HepG2 (cell line): ENCODE measurements around the gene KRTAP5-9. TPM values are rescaled to one million over a fixed set of nuclear protein-coding genes. Genes with fewer than 3 reads are reported as not detected.
"Not testable (repeated sequence)": the region's sequence is repeated elsewhere in the genome, so short reads cannot be mapped to it uniquely, and the experiment has no call there.

Experiments
- ATAC-seq: fragments of 200-7000 bp; cut with Tn5 transposase; 3 replicates; pipeline ENCODE4 v1.9.1; 2020; ENCODE audit warnings: mild to moderate bottlenecking, moderate library complexity
- BruUV-seq: library from RNA; stranded (reverse); fragments of 400-500 nt; replicated peaks from 2 replicates; lab custom pipeline; 2021; lab: Mats Ljungman, UMichigan
- CTCF ChIA-PET: fragments of 300-600 bp; formaldehyde crosslinking; extraction: SDS; loops from one replicate; lab custom pipeline; 2021; ENCODE audit warnings: low total read pairs, inconsistent platforms, low intra/inter-chr PET ratio; lab: Yijun Ruan, JAX
- POLR2A ChIA-PET: fragments of 350-600 bp; sonication (Branson Sonifier 250); formaldehyde crosslinking; loops from one replicate; lab custom pipeline; 2020; ENCODE audit warnings: antibody characterized with exemption, inconsistent platforms; lab: Yijun Ruan, JAX
- DNase-seq: peaks from one replicate; pipeline ENCODE4 v3.0.0-alpha.2; 2015; ENCODE audit warnings: low spot score
- FAIRE-seq: peaks from 3 replicates; lab custom pipeline; 2011; peaks lifted over from hg19 to GRCh38; lab: Jason Lieb, UNC
- H2AFZ ChIP-seq: one replicate; pipeline ENCODE4 v1.6.1; 2011; ENCODE audit warnings: low read length, inconsistent platforms
- H3K27ac ChIP-seq: fragments of 300-600 bp; 3 replicates; pipeline ENCODE4 v1.8.0; 2011; ENCODE audit warnings: mixed run types, mild to moderate bottlenecking, mixed read lengths, low read length, inconsistent platforms; ENCODE audit not compliant: insufficient read depth; ENCODE audit errors: extremely low read length
- H3K27me3 ChIP-seq, 2 experiments: fragments of 200-600 bp in 1 of 2; 2 replicates in 1 of 2; 3 replicates in 1 of 2; pipeline versions ENCODE4 v1.6.0 to v1.8.0; 2011; ENCODE audit warnings: low read length in 2 of 2, mild to moderate bottlenecking in 2 of 2, moderate library complexity in 2 of 2, inconsistent platforms in 1 of 2; ENCODE audit not compliant: insufficient read depth in 2 of 2, control insufficient read depth in 1 of 2
- H3K36me3 ChIP-seq, 2 experiments: fragments of 200-600 bp in 1 of 2; replicated peaks in 1 of 2; 2 replicates in 1 of 2; 3 replicates in 1 of 2; pipeline versions ENCODE4 v1.5.1 to v1.8.0; 2011; ENCODE audit warnings: low read length in 2 of 2, inconsistent platforms in 1 of 2; ENCODE audit not compliant: insufficient read depth in 2 of 2, control insufficient read depth in 1 of 2
- H3K4me1 ChIP-seq: 2 replicates; pipeline ENCODE4 v1.5.1; 2012; ENCODE audit warnings: low read length, inconsistent platforms; ENCODE audit not compliant: insufficient read depth
- H3K4me2 ChIP-seq: 2 replicates; pipeline ENCODE4 v1.6.0; 2011; ENCODE audit warnings: low read depth, low read length, inconsistent platforms
- H3K4me3 ChIP-seq, 3 experiments: fragments of 200-600 bp in 1 of 3; sonication (generic), shearing (Covaris generic) in 1 of 3; replicated peaks in 1 of 3; 2 replicates each; pipeline ENCODE4 v1.5.1; 2011 to 2016; ENCODE audit warnings: low read length in 3 of 3, inconsistent platforms in 2 of 3, low read depth in 2 of 3, mild to moderate bottlenecking in 2 of 3, control low read depth in 1 of 3, mixed read lengths in 1 of 3; ENCODE audit not compliant: insufficient read depth in 1 of 3
- H3K79me2 ChIP-seq: one replicate; pipeline ENCODE4 v1.6.1; 2011; ENCODE audit warnings: low read length, inconsistent platforms; ENCODE audit not compliant: insufficient read depth
- H3K9ac ChIP-seq: 2 replicates; pipeline ENCODE4 v1.6.0; 2011; ENCODE audit warnings: mild to moderate bottlenecking, low read depth, low read length, inconsistent platforms; ENCODE audit not compliant: insufficient read depth
- H3K9me3 ChIP-seq: 2 replicates; pipeline ENCODE4 v1.5.1; 2012; ENCODE audit warnings: mild to moderate bottlenecking, low read length
- H4K20me1 ChIP-seq: 2 replicates; pipeline ENCODE4 v1.6.0; 2011; ENCODE audit warnings: inconsistent platforms, mild to moderate bottlenecking, low read length, moderate library complexity; ENCODE audit not compliant: insufficient read depth
- ELF3 ChIP-seq: IDR thresholded peaks from 2 replicates; pipeline ENCODE4 v1.6.1; 2016; ENCODE audit warnings: missing genetic modification reagents, missing compliant biosample characterization
- FOXA3 ChIP-seq: IDR thresholded peaks from 2 replicates; pipeline ENCODE4 v1.6.1; 2016; ENCODE audit warnings: missing genetic modification reagents, missing compliant biosample characterization
- FOXP1 ChIP-seq, 2 experiments: fragments of 450-650 bp in 1 of 2; IDR thresholded peaks; 2 replicates each; pipeline ENCODE4 v1.6.1; 2017 to 2018; ENCODE audit warnings: antibody characterized with exemption in 1 of 2
- MED1 ChIP-seq: sonication (generic); formaldehyde crosslinking; IDR thresholded peaks from 2 replicates; pipeline ENCODE4 v1.4.0; 2020; ENCODE audit warnings: missing genetic modification reagents
- POGZ ChIP-seq: sonication (generic); formaldehyde crosslinking; IDR thresholded peaks from 2 replicates; pipeline ENCODE4 v1.4.0; 2020; ENCODE audit warnings: mild to moderate bottlenecking, missing genetic modification reagents
- POLR2AphosphoS5 ChIP-seq: IDR thresholded peaks from 2 replicates; pipeline ENCODE4 v1.6.1; 2012; ENCODE audit warnings: low read depth, low read length
- RAD51 ChIP-seq: fragments of 450-650 bp; IDR thresholded peaks from 2 replicates; pipeline ENCODE4 v1.6.1; 2016; ENCODE audit warnings: borderline replicate concordance
- RARA ChIP-seq: IDR thresholded peaks from 2 replicates; pipeline ENCODE4 v1.6.1; 2016; ENCODE audit warnings: missing genetic modification reagents, missing compliant biosample characterization
- SALL1 ChIP-seq: sonication (generic); formaldehyde crosslinking; IDR thresholded peaks from 2 replicates; pipeline ENCODE4 v1.8.0; 2022; ENCODE audit warnings: mild to moderate bottlenecking, missing genetic modification reagents
- SAP130 ChIP-seq: IDR thresholded peaks from 2 replicates; pipeline ENCODE4 v1.6.1; 2016; ENCODE audit warnings: low read depth
- SOX5 ChIP-seq: IDR thresholded peaks from 2 replicates; pipeline ENCODE4 v1.6.1; 2016; ENCODE audit warnings: borderline replicate concordance
- SOX6 ChIP-seq, 2 experiments: fragments of 450-650 bp in 1 of 2; sonication (generic) in 1 of 2; formaldehyde crosslinking in 1 of 2; IDR thresholded peaks; 2 replicates each; pipeline versions ENCODE4 v1.4.0 to v1.6.1; 2017 to 2020; ENCODE audit warnings: antibody characterized with exemption in 1 of 2, mild to moderate bottlenecking in 1 of 2, missing genetic modification reagents in 1 of 2
- ZEB1 ChIP-seq: IDR thresholded peaks from 2 replicates; pipeline ENCODE4 v1.6.1; 2012; ENCODE audit warnings: mild to moderate bottlenecking, low read depth, inconsistent platforms; ENCODE audit not compliant: insufficient replicate concordance
- ZNF292 ChIP-seq: sonication (generic); formaldehyde crosslinking; IDR thresholded peaks from 2 replicates; pipeline ENCODE4 v1.8.1; 2022; ENCODE audit warnings: mild to moderate bottlenecking, low read depth, missing genetic modification reagents, borderline replicate concordance
- WGBS: methylation state at CpG from one replicate; pipeline ENCODE4 v1.1.6; 2017; ENCODE audit warnings: low lambda C conversion rate; 5-methylcytosine and 5-hydroxymethylcytosine counted together
- in situ Hi-C: cut with HindIII; loops from 2 replicates; pipeline ENCODE4 v1.10.0; 2017; ENCODE audit warnings: low pct_unique_long_range_greater_than_20kb; ENCODE audit not compliant: extremely low pct_ligation_motif_present
- intact Hi-C: fragments of 100-400 bp; cut with micrococcal nuclease; formaldehyde crosslinking; loops from one replicate; pipeline ENCODE4 v1.10.0; 2022; ENCODE audit not compliant: unreplicated experiment
- polyA plus RNA-seq, 8 experiments: library from polyadenylated mRNA; depleted of rRNA in 3 of 8; stranded (reverse) in 7 of 8; unstranded in 1 of 8; fragments of >200 nt; fragmentation: Illumina TruSeq in 4 of 8; extraction: Trizol in 4 of 8; gene quantifications; 2 replicates each; pipeline versions ENCODE4 v1.2.1 to v1.2.3, GENCODE V29; 2011 to 2016; ENCODE audit warnings: low read depth in 4 of 8, missing spikeins in 1 of 8, mixed read lengths in 1 of 8; ENCODE audit not compliant: insufficient read depth in 1 of 8
- total RNA-seq, 5 experiments: library from RNA; depleted of rRNA; stranded (reverse); fragments of >200 nt; fragmentation: Illumina TruSeq; extraction: Trizol; gene quantifications; 2 replicates each; pipeline ENCODE4 v1.2.3, GENCODE V29; 2016; ENCODE audit warnings: low read depth in 1 of 5
- TF ChIP-seq, protein P1 (sequence below): sonication (generic); formaldehyde crosslinking; IDR thresholded peaks from 2 replicates; pipeline ENCODE4 v1.4.0; 2020; ENCODE audit warnings: missing genetic modification reagents, mild to moderate bottlenecking, borderline replicate concordance
- TF ChIP-seq, protein P2 (sequence below): IDR thresholded peaks from 2 replicates; pipeline ENCODE4 v1.6.1; 2016
- TF ChIP-seq, protein P3 (sequence below): IDR thresholded peaks from 2 replicates; pipeline ENCODE4 v1.6.1; 2012; ENCODE audit warnings: inconsistent platforms
- TF ChIP-seq, protein P4 (sequence below), 2 experiments: sonication (generic) in 1 of 2; formaldehyde crosslinking in 1 of 2; IDR thresholded peaks; 2 replicates each; pipeline versions ENCODE4 v1.5.1 to v1.6.1; 2011 to 2020; ENCODE audit warnings: borderline replicate concordance in 1 of 2, low read depth in 1 of 2, low read length in 1 of 2, mild to moderate bottlenecking in 1 of 2, missing genetic modification reagents in 1 of 2, moderate library complexity in 1 of 2

The KRTAP5-9 gene
- total and polyA plus RNA-seq, 2 of the 13 experiments (the other 11 are each of a cell fraction or from before 2014, with no cell fraction given) = 0.09 TPM; not detected in 1

DNA sequence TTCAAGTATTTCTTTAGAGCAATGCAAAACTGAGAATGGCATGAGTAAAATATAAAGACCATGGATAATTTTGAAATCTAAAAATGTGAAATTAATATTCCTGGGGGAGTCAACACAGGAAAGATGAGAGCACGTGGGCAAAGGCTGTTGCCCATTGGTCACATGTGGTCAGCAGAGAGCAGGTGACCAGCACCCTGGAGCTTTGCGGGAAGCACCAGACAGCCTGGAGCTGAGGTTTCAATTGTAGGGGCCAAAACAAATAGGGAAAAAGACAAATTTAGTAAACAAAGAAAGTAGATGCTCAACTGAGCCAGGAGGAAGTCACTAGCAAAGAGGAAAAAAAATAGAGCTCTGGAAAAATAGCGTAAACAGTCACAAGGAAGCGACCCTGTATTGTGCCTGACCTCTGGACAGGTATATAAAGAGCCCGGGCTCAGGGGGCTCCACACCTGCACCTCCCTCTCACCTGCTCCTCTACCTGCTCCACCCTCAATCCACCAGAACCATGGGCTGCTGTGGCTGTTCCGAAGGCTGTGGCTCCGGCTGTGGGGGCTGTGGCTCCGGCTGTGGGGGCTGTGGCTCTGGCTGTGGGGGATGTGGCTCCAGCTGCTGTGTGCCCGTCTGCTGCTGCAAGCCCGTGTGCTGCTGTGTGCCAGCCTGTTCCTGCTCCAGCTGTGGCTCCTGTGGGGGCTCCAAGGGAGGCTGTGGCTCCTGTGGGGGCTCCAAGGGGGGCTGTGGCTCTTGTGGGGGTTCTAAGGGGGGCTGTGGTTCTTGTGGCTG lies 21.2 kb upstream of the KRTAP5-9 start, which contains the start of gene KRTAP5-7:
Gene KRTAP5-7, plus strand, starts transcription at position 472 of the 780 bp plus-strand sequence. Its CDS starts 34 bp downstream, at position 506.
- CTCF ChIA-PET; TF ChIP-seq SOX6, FOXP1 (IDR thresholded peaks at IDR 0.05): not testable (repeated sequence)
- TF ChIP-seq, protein P1, sequence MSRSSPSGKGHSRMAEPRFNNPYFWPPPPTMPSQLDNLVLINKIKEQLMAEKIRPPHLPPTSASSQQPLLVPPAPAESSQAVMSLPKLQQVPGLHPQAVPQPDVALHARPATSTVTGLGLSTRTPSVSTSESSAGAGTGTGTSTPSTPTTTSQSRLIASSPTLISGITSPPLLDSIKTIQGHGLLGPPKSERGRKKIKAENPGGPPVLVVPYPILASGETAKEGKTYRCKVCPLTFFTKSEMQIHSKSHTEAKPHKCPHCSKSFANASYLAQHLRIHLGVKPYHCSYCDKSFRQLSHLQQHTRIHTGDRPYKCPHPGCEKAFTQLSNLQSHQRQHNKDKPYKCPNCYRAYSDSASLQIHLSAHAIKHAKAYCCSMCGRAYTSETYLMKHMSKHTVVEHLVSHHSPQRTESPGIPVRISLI (CRISPR knock-in tag) = 0 out of 2 replicates have a peak, but pooled peaks have one; percentile 15
- TF ChIP-seq MED1 (CRISPR knock-in tag) = peak; percentile 29; the same call in 1 of the 2 replicates
- TF ChIP-seq, protein P2, sequence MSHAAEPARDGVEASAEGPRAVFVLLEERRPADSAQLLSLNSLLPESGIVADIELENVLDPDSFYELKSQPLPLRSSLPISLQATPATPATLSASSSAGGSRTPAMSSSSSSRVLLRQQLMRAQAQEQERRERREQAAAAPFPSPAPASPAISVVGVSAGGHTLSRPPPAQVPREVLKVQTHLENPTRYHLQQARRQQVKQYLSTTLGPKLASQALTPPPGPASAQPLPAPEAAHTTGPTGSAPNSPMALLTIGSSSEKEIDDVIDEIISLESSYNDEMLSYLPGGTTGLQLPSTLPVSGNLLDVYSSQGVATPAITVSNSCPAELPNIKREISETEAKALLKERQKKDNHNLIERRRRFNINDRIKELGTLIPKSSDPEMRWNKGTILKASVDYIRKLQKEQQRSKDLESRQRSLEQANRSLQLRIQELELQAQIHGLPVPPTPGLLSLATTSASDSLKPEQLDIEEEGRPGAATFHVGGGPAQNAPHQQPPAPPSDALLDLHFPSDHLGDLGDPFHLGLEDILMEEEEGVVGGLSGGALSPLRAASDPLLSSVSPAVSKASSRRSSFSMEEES (CRISPR knock-in tag) = 0 out of 2 replicates have a peak, but pooled peaks have one; percentile 61
- TF ChIP-seq RARA = peak; percentile 30; the same call in 1 of the 2 replicates
- peak; percentile 64 for TF ChIP-seq ZEB1
- TF ChIP-seq, protein P3, sequence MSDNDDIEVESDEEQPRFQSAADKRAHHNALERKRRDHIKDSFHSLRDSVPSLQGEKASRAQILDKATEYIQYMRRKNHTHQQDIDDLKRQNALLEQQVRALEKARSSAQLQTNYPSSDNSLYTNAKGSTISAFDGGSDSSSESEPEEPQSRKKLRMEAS = peak; percentile 74
- TF ChIP-seq FOXA3 = peak; percentile 48
- 0 out of 2 replicates have a peak, but pooled peaks have one; percentile 17 for TF ChIP-seq POGZ
- TF ChIP-seq SOX6 (CRISPR knock-in tag; IDR thresholded peaks at IDR 0.05) = peak; percentile 31; the same call in 1 of the 2 replicates
- TF ChIP-seq FOXP1 (CRISPR knock-in tag; IDR thresholded peaks at IDR 0.05) = peak; percentile 36; the same call in 1 of the 2 replicates
- 0 out of 2 replicates have a peak, but pooled peaks have one; percentile 10 for TF ChIP-seq POLR2AphosphoS5
- peak; percentile 74; the same call in 1 of the 2 replicates for TF ChIP-seq SOX5 (CRISPR knock-in tag)
- peak; percentile 34; the same call in 1 of the 2 replicates for TF ChIP-seq SALL1
- TF ChIP-seq RAD51 = peak; percentile 57
- TF ChIP-seq, protein P4, sequence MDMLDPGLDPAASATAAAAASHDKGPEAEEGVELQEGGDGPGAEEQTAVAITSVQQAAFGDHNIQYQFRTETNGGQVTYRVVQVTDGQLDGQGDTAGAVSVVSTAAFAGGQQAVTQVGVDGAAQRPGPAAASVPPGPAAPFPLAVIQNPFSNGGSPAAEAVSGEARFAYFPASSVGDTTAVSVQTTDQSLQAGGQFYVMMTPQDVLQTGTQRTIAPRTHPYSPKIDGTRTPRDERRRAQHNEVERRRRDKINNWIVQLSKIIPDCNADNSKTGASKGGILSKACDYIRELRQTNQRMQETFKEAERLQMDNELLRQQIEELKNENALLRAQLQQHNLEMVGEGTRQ (IDR thresholded peaks at IDR 0.05; ENCODE audit: low read depth, low read length) = peak; percentile 54; the same call in 1 of the 2 replicates
- TF ChIP-seq, protein P4 (CRISPR knock-in tag; IDR thresholded peaks at IDR 0.05; ENCODE audit: borderline replicate concordance) = peak; percentile 28; the same call in 1 of the 2 replicates
- peak; percentile 67 for TF ChIP-seq ELF3 (CRISPR knock-in tag)
- TF ChIP-seq ZNF292 = 0 out of 2 replicates have a peak, but pooled peaks have one; percentile 4
- TF ChIP-seq SAP130 = peak; percentile 37; the same call in 1 of the 2 replicates

More for the DNA sequence above, 21.2 kb upstream of the KRTAP5-9 start, which contains the start of gene KRTAP5-7:
- H3K9me3 ChIP-seq, H2AFZ ChIP-seq, H3K27me3 ChIP-seq, BruUV-seq, FAIRE-seq, H3K79me2 ChIP-seq, H3K36me3 ChIP-seq, DNase-seq, H4K20me1 ChIP-seq, in situ Hi-C loops, intact Hi-C loops: not testable (repeated sequence)
- H3K9ac ChIP-seq = peak within 1 kb of the TSS; percentile 35; the same call in 1 of the 2 replicates
- peaks cover 62% of the 10 kb centered on the region for H3K4me1 ChIP-seq
- POLR2A ChIA-PET = interaction anchor here (0.7 to 2.7 kb wide), 3 partner anchors 18 to 79 kb away, joined by 3 to 6 read pairs (median 3); partner anchors contain the start of gene DHCR7
- 7% methylated on average over 5 of the region's 10 CpGs for WGBS
- H3K4me2 ChIP-seq = peak within 1 kb of the TSS; percentile 52
- ATAC-seq = peak; percentile 53
- H3K27ac ChIP-seq = peak within 1 kb of the TSS; percentile 4
- peak within 1 kb of the TSS in 2 of 3 experiments; percentile 48 to 60; a peak in 3 of 6 replicates for H3K4me3 ChIP-seq
